Activated CD8-positive, alpha-beta T cell treated with anti-CD3 and anti-CD28 coated beads for 36 hours (primary cell): ENCODE data around the gene SPATA9. TPM values are rescaled to one million over a fixed set of nuclear protein-coding genes. Genes with fewer than 3 reads are reported as not detected.

ENCODE experiments used
- ATAC-seq: fragments of 200-7000 bp; cut with Tn5 transposase; one replicate; pipeline ENCODE4 v1.10.0; 2021; ENCODE audit warnings: mild to moderate bottlenecking, moderate library complexity
- CTCF ChIA-PET: fragments of 350-600 bp; sonication (Branson Sonifier 250); formaldehyde crosslinking; loops from one replicate; lab custom pipeline; 2021; ENCODE audit warnings: antibody characterized with exemption; lab: Charles Lee
- POLR2A ChIA-PET: fragments of 350-600 bp; sonication (Branson Sonifier 250); formaldehyde crosslinking; loops from one replicate; lab custom pipeline; 2021; ENCODE audit warnings: antibody characterized with exemption; lab: Charles Lee
- DNase-seq: peaks from one replicate; pipeline ENCODE4 v3.0.0-alpha.2; 2020
- H3K27ac Mint-ChIP-seq: one replicate; pipeline ENCODE4 v1.8.0; 2021; ENCODE audit warnings: mild to moderate bottlenecking, mixed read lengths
- H3K27me3 Mint-ChIP-seq: one replicate; pipeline ENCODE4 v1.8.0; 2021; ENCODE audit warnings: mixed read lengths
- H3K36me3 Mint-ChIP-seq: one replicate; pipeline ENCODE4 v1.8.0; 2021; ENCODE audit warnings: low read depth, mixed read lengths
- H3K4me1 Mint-ChIP-seq: one replicate; pipeline ENCODE4 v1.8.0; 2021; ENCODE audit warnings: low read depth, mixed read lengths
- H3K4me3 Mint-ChIP-seq: one replicate; pipeline ENCODE4 v1.8.0; 2021; ENCODE audit warnings: mild to moderate bottlenecking, moderate library complexity, mixed read lengths
- H3K9me3 Mint-ChIP-seq: one replicate; pipeline ENCODE4 v1.8.0; 2021; ENCODE audit warnings: mixed read lengths
- CTCF ChIP-seq: fragments of 200-600 bp; IDR thresholded peaks from one replicate; pipeline ENCODE4 v1.8.0; 2022; ENCODE audit warnings: antibody characterized with exemption, mild to moderate bottlenecking
- intact Hi-C: fragments of 100-400 bp; cut with micrococcal nuclease; formaldehyde crosslinking; loops from one replicate; pipeline ENCODE4 v1.10.0; 2022
- total RNA-seq, 2 experiments: library from RNA; stranded (reverse); gene quantifications; one replicate each; pipeline ENCODE4 v1.2.3, GENCODE V29; 2021

Gene SPATA9
- total RNA-seq, 2 experiments from 2014 or later: not detected

GRCh38 chr5:95669540-95669939, 13.3 kb downstream of the SPATA9 start:
- no peaks in the 10 kb centered on the region for H3K4me1 Mint-ChIP-seq
- no peaks in the 10 kb centered on the region for H3K36me3 Mint-ChIP-seq
- CTCF ChIA-PET: interaction anchor here (5.6 kb wide), 1 partner anchor 112 kb away, joined by 23 read pairs; no protein-coding TSS in a partner anchor

GRCh38 chr5:95668728-95669127, 14.1 kb downstream of the SPATA9 start:
- peaks cover 3% of the 10 kb centered on the region for H3K4me1 Mint-ChIP-seq
- CTCF ChIA-PET: interaction anchor here (5.6 kb wide), 1 partner anchor 113 kb away, joined by 23 read pairs; no protein-coding TSS in a partner anchor
- DNase-seq (no peak), ATAC-seq (no peak)
- intact Hi-C loops: no loop called here
- POLR2A ChIA-PET: no interaction called here
- no peak overlapping the region for H3K4me3 Mint-ChIP-seq
- no peaks in the 10 kb centered on the region for H3K36me3 Mint-ChIP-seq
- TF ChIP-seq CTCF: no peak
- no peaks in the 10 kb centered on the region for H3K9me3 Mint-ChIP-seq
- peaks cover 2% of the 10 kb centered on the region for H3K27me3 Mint-ChIP-seq
- no peak overlapping the region for H3K27ac Mint-ChIP-seq

More at GRCh38 chr5:95669540-95669939, 13.3 kb downstream of the SPATA9 start:
- POLR2A ChIA-PET: no interaction called here
- Mint-ChIP-seq H3K9me3 (no peaks in the 10 kb centered on the region), H3K27ac (no peak overlapping the region), H3K27me3 (peaks cover 2% of the 10 kb centered on the region), H3K4me3 (no peak overlapping the region)
- TF ChIP-seq CTCF: no peak
- intact Hi-C loops: no loop called here
- ATAC-seq: no peak
- no peak for DNase-seq

- TF ChIP-seq CTCF: no peak
- CTCF ChIA-PET: interaction anchor here (5.6 kb wide), 1 partner anchor 113 kb away, joined by 23 read pairs; no protein-coding TSS in a partner anchor
- no peaks in the 10 kb centered on the region for H3K36me3 Mint-ChIP-seq
- intact Hi-C loops: no loop called here
- H3K4me3 Mint-ChIP-seq: no peak overlapping the region
- ATAC-seq (no peak), DNase-seq (no peak)
- no peaks in the 10 kb centered on the region for H3K9me3 Mint-ChIP-seq
- peaks cover 1% of the 10 kb centered on the region for H3K27me3 Mint-ChIP-seq
- POLR2A ChIA-PET: no interaction called here
- H3K4me1 Mint-ChIP-seq: peaks cover 3% of the 10 kb centered on the region
- no peak overlapping the region for H3K27ac Mint-ChIP-seq
These were observed 14.6 kb downstream of the SPATA9 start for GRCh38 chr5:95668216-95668615.

- Mint-ChIP-seq H3K36me3 (no peaks in the 10 kb centered on the region), H3K4me3 (no peak overlapping the region), H3K4me1 (peaks cover 3% of the 10 kb centered on the region), H3K27ac (no peak overlapping the region), H3K27me3 (no peaks in the 10 kb centered on the region), H3K9me3 (no peaks in the 10 kb centered on the region)
- POLR2A ChIA-PET: no interaction called here
- CTCF ChIA-PET: interaction anchor here (5.6 kb wide), 1 partner anchor 114 kb away, joined by 23 read pairs; no protein-coding TSS in a partner anchor
- ATAC-seq (no peak), DNase-seq (no peak)
- intact Hi-C loops: no loop called here
- TF ChIP-seq CTCF: no peak
These were observed 15.1 kb downstream of the SPATA9 start for GRCh38 chr5:95667678-95668077.

- ChIA-PET CTCF (interaction anchor here (1.0 to 5.6 kb wide), 2 partner anchors 16 to 114 kb away, joined by 4 to 23 read pairs; no protein-coding TSS in a partner anchor), POLR2A (no interaction called here)
- ATAC-seq (no peak), DNase-seq (no peak)
- H3K27ac Mint-ChIP-seq: no peak overlapping the region
- intact Hi-C loops: no loop called here
- H3K4me1 Mint-ChIP-seq: peaks cover 3% of the 10 kb centered on the region
- no peaks in the 10 kb centered on the region for H3K9me3 Mint-ChIP-seq
- H3K36me3 Mint-ChIP-seq: no peaks in the 10 kb centered on the region
- no peak for TF ChIP-seq CTCF
- no peaks in the 10 kb centered on the region for H3K27me3 Mint-ChIP-seq
- H3K4me3 Mint-ChIP-seq: no peak overlapping the region
These were observed 15.7 kb downstream of the SPATA9 start for GRCh38 chr5:95667061-95667618.
